ENCODE results near the gene DLD.

Gene DLD

DNA sequence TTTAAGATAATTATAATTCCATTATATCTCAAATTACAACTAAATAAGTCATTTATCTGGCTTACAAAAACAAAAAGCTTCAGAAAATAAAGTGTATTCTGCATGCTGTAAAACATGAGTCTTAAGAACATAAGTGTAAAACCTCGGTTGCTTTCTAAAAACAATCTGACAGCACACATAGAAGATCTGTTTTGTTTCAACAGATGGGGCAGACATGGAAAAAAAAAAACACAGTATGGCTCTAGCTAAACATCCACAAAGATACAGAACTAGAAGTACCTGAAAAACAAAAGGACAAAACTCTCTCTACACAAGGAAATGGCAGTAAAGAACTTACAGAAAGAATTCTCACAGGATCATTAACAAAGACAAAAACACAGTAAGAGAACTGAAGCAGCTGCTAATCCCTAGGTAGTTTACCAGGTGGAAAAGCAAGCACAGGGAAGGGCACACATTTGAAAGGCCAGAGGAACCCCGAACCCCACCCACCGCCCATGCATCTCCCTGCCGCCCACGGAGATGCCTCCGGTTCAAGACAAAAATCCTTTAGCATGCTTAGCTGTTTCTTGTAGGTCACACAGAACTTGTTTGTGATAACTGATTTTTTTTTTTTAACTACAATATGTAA is 42.5 kb downstream of the DLD start:
- H3K27ac ChIP-seq: no peak overlapping the region
- TF ChIP-seq, protein P1, sequence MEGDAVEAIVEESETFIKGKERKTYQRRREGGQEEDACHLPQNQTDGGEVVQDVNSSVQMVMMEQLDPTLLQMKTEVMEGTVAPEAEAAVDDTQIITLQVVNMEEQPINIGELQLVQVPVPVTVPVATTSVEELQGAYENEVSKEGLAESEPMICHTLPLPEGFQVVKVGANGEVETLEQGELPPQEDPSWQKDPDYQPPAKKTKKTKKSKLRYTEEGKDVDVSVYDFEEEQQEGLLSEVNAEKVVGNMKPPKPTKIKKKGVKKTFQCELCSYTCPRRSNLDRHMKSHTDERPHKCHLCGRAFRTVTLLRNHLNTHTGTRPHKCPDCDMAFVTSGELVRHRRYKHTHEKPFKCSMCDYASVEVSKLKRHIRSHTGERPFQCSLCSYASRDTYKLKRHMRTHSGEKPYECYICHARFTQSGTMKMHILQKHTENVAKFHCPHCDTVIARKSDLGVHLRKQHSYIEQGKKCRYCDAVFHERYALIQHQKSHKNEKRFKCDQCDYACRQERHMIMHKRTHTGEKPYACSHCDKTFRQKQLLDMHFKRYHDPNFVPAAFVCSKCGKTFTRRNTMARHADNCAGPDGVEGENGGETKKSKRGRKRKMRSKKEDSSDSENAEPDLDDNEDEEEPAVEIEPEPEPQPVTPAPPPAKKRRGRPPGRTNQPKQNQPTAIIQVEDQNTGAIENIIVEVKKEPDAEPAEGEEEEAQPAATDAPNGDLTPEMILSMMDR (conservative IDR thresholded peaks at IDR 0.05): no peak
- TF ChIP-seq ZFX (IDR thresholded peaks at IDR 0.05): no peak

DNA sequence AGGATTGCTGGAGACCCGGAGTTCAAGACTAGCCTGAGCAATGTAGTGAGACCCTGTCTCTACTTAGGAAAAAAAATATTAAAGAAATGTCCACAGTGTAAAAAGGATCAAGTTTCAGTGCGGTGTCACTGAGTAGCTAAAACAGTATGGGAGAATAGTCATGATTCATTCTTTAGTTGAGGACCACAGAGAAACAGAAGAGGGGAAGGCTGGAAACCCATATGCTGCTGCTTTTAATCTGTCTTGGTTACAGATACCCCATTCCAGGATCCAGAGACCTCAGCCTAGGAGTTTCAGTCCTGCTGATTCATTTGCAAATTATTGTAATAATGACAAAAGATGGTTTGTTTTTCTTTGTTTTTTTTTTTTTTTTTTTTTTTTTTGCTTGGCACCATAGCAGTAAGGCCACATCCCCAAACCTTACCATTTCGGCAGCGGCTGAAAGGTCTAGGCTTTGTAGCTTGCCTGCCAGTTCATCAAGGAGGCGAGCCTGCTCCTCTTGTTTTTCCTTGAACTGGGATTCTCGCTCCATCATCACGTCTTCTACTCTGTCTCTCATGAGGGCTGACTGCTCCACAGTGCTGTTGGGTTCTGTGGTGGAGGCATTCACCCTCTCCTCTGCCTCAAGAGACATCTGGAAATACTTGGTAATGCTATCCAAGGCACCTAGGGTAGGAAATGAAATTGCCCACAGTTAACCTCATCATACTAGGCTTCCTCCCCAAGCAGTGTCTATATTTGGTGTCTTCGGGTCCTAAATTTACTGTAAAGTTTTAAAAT is 44.2 kb downstream of the DLD start:
- no peak overlapping the region for H3K27ac ChIP-seq
- TF ChIP-seq ZFX (IDR thresholded peaks at IDR 0.05): no peak
- TF ChIP-seq, protein P1 (conservative IDR thresholded peaks at IDR 0.05): no peak

DNA sequence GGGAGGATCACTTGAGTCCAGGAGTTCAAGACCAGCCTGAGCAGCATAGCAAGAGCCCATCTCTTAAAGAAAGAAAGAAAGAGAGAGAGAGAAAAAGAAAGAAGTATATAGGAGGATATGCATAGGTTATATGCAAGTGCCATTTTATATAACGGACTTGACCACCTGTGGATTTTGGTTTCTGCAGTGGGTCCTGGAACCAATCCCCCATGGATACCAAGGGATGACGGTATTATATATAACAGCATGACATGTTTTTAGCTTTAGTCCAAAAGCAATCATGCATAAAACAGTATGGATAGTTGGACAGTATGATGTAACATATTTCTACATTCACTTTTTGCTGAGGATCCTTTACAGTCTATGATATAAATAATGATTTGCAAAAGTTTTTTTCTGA is 45.3 kb downstream of the DLD start:
- TF ChIP-seq, protein P1 (conservative IDR thresholded peaks at IDR 0.05): no peak
- no peak for TF ChIP-seq ZFX (IDR thresholded peaks at IDR 0.05)

DNA sequence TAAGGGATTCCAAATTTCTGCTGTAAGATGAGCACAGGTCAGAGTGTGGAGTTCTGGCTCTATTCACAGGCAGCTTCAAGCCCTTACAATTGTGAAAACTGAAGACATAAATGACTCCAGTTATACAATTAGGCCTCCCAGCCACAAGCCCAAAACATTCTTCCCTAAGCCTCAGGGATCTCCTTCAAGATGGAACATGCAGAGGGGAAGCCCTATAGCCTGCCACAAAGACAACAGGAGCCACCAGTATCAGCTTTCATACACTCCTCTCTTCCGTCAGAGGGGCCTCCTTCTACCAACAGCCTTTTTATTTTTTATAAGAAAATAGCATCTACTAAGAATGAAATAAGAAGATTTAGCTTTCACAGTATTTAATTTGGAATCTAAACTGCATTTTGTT is 46.5 kb downstream of the DLD start:
- TF ChIP-seq ZFX (IDR thresholded peaks at IDR 0.05): no peak
- TF ChIP-seq, protein P1 (conservative IDR thresholded peaks at IDR 0.05): no peak
- H3K27ac ChIP-seq: no peak overlapping the region

More for the DNA sequence above, 45.3 kb downstream of the DLD start:
- H3K27ac ChIP-seq: no peak overlapping the region

DNA sequence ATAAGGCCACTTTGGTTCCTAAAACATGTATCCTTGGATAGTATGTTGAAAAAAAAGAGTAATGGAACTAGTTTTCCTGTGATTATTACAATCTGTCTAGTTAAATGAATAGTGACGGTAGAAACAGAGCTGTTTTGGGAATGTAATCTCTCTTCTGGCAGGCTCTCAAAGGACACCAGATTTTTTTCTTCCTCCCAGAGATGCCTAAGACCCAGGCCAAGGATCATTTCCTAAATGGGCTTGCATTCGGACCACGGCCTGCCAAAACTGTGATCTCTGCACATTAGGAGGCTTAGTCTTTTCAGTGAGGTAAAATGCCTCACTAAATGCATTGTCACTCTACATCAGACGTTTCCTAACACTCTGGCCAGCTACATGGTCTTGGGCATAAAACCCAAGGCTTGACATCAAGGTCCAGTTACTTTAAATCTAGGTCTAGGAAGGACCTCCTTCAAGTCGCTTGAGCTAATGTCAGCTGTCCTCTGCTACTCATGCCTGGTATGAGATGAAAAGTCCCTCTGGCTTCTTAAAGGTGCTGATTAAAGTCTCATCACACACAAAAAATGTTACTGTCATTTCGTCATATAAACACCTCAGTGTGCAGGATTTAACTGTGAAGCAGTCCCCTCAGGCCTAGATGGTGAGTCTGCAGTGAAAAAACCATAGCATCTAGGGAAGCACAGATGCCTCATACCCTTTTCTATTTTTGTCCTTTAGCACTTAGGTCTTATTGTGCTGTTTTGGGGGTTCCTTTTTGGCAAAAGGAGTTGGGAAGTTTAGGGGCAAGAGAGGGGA is 47.7 kb downstream of the DLD start:
- TF ChIP-seq, protein P1 (conservative IDR thresholded peaks at IDR 0.05): no peak
- no peak for TF ChIP-seq ZFX (IDR thresholded peaks at IDR 0.05)
- no peak overlapping the region for H3K27ac ChIP-seq

DNA sequence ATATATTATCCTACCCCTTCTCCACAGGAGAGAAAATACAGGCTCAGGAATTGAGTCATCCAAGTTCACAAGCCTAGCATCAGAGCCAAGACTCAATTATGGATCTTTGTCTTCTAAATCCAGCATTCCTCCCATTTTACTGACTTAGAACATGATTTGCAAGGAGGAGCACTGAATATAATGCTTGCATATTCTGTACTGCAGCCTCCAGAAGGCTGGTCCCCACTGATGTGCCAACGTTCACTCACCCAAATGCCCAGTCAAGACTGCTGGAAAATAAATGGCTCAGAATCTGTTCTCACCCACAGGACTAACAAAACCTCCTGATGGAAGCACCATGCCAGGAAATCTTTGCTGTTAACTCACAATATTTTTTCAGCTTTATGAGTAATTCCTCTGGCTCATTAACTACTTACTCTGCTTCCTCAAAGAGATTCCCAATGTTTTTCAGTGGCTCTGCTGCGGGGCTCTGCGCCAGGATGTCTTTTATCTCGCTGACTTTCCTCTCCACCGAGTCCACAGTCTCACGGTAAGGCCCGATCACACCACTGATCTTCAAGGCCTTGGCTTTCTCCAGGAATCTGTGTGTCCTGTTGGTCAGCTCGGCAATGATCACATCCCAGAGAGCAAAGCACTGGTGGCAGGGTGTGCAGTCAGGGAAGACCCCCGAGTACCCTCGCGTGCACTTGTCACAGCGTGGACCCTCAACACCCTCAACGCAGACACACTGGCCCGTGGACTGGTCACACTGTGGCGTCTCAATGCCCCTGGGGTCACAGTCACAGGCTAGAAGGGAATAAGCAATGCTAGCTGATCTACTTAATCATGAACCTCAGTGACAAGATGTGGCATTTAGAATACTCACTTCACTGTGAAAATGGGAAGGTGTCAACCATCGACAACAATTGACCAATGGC is 48.8 kb downstream of the DLD start:
- H3K27ac ChIP-seq: no peak overlapping the region
- TF ChIP-seq, protein P1 (conservative IDR thresholded peaks at IDR 0.05): no peak
